ENCODE results near the gene SCLT1. TPM values are rescaled to one million over a fixed set of nuclear protein-coding genes. Genes with fewer than 3 reads are reported as not detected.

The SCLT1 gene
- total RNA-seq, 2 donors from 2014 or later = 11.0 to 13.6 TPM

DNA sequence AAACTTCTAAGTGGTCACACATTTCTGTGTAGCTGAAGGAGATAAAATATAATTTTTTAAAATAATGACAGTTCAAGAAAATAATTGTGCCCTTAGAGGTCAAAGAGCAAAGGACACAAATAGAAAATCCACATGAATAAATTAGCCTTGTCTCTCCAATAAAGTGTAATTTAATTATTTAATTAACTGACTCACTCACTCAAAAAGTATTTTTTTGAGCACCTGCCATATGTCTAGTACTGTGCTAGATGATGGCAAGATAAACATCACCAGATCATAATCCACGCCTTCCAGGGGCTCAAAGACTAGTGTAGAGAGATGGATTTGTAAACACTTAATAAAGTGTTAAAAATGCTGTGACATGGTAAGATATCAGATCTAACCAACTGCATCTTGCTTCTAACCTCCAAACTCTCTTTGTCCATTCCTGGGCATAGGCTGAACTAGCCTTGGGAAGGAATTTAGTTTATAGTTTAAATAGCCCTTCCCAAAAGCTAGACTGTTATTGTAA, 112.5 kb downstream of the SCLT1 start:
- ATAC-seq (no peak), DNase-seq (no peak)
- intact Hi-C loops (cut with DNase I, micrococcal nuclease) = no loop called here

DNA sequence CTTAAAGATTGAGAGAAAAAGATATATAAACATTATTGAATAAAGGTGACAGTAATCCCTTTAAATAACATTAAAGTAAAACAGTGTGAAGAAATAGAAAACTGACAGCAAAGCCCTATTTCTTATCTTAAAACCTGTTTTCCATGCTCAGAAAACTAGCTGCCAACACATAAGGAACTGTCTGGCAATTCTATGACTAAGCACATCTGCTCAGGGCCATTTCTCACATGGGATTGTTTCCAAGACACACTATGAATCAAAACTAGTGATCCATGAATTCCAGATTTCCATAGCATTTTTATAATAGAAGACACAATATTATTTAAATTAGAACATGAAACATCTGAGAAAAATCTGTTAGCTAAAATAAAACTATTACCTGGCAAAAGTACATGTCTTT, 113.4 kb downstream of the SCLT1 start:
- DNase-seq = no peak
- intact Hi-C loops (cut with DNase I, micrococcal nuclease) = no loop called here
- peak; percentile 60 for ATAC-seq

DNA sequence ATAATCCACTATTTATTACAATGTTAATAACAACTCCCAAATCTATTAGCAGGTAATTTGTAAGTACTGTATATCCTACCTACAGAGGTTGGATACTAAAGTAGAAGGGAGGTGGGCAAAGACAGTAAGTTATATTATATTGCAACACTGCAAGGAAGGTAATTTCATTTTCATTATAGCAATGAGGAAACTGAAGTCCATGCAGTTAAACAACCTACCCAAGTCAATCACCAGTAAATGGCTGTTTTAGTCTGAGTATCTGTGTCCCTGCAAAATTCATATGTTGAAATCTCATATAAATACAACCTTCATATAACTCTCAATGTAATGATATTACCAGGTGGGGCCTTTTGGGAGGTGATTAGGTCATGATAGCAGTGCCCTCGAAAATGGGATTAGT, 114.4 kb downstream of the SCLT1 start:
- intact Hi-C loops (cut with DNase I, micrococcal nuclease) = no loop called here
- ATAC-seq (peak; percentile 95), DNase-seq (no peak)

DNA sequence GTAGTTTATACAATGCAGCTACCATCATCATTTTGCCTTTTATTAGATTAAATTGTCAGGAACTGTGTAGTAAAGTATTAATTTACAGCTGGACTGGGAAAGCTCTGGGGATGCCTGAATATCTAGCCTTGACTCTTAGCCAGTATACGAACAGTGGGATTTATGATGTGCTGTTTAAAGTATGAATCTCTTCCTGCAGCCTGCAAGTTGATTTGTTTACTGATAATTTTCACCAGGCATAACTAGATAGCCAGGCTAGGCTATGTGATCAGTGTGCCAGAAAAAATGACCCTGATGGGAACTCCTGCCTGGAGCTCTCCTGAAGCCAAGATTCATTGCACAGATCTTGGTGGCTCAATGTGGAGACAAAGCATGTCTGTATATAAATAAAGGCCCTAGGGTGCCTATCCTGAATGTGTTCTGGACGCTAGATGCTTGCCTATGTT, 119.2 kb downstream of the SCLT1 start:
- DNase-seq (no peak), ATAC-seq (no peak)
- intact Hi-C loops (cut with DNase I, micrococcal nuclease) = no loop called here

DNA sequence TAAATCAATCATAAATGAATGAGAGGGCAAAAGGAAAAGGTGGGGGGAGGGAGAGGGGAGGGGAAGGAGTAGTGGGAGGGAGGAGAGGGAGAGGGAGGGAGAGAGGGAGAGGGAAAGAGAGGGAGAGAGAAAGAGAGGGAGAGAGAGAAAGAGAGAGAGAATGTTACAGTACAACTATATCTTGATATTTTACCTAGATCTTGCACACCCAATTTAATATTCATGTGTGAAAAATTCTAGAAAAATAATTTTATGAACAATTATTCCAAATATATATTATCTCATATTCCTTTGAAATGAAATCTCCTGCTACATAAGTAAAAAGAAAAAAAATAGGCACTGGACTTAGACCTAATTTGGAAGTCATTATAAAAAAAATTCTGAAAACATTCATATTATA, 120.0 kb downstream of the SCLT1 start:
- intact Hi-C loops (cut with DNase I, micrococcal nuclease) = no loop called here
- no peak for ATAC-seq
- DNase-seq = no peak

DNA sequence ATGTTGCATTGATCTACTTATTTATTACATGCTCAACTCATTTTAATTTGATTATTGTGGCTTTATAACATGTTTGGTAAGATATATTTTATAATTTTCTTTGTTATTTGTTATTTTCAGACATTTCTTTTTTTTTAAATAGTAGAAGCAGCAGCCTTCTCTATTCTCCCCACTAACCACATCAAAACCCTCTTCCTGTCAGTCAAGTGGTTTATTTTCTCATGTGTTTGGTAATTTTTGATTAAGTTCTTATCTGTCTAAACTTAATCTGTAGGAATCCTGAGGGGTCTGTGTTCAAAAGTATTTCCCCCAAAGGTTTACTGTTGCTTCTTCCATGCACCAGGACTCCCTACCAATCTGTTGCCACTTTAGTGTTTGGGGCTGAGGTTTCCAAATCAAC, 131.9 kb downstream of the SCLT1 start:
- ATAC-seq (no peak), DNase-seq (no peak)
- intact Hi-C loops (cut with DNase I, micrococcal nuclease) = no loop called here

DNA sequence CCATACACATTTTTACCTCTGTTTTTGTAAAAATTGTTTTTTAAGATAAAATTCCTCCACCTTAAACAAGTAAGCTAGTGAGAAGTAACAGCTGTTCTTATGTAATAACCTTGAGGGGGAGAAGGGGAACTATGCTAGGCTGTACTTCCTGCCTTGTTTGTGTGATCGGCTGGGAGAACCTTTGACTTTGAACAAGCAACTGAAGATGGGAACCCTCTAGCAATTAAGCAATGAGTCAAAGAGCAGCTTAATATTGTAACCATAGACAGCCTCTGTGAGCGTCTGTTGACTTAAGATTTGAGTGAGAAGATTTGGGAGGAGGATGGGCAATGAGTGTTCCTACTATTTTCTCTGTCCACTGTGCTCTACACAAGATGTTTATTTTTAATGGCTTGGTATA, 135.1 kb downstream of the SCLT1 start:
- DNase-seq (no peak), ATAC-seq (no peak)
- intact Hi-C loops (cut with DNase I, micrococcal nuclease) = no loop called here

DNA sequence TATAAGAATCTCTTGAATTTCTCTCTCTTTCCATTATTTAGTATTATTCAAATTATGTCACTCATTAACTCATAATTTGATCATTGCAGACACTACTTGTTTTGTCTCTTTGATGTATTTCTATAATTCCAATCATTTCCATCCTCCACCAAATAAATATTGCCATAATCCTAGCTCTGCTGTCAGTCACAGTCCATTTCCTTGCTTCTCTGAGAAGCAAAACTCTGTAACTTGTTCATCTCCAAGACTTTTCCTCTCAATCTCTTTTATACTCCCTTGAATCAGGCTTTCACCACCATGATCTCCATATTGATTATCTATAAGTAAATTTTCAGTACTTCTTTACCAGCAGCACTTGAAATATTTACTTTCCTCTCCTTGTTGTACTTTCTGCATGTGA, 135.9 kb downstream of the SCLT1 start:
- ATAC-seq (no peak), DNase-seq (no peak)
- intact Hi-C loops (cut with DNase I, micrococcal nuclease) = no loop called here

DNA sequence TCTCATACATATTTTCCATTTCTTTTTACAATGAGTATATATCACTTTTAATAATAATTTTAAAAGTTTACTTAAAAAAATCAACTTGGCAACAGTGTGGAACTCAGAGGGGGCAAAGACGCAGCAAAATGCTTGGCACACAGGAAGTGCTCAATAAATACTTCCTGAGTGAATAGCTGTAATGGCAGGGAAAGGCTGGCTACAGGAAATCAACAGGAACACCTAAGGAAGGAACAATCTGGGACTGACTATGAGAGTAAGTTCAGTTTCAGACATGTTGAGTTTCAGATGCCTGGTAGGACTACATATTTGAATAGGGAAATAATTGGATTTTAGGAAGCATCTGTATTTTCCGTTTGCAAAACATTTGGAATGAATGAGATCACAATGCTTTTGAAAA, 137.6 kb downstream of the SCLT1 start:
- DNase-seq (no peak), ATAC-seq (no peak)
- intact Hi-C loops (cut with DNase I, micrococcal nuclease) = no loop called here

DNA sequence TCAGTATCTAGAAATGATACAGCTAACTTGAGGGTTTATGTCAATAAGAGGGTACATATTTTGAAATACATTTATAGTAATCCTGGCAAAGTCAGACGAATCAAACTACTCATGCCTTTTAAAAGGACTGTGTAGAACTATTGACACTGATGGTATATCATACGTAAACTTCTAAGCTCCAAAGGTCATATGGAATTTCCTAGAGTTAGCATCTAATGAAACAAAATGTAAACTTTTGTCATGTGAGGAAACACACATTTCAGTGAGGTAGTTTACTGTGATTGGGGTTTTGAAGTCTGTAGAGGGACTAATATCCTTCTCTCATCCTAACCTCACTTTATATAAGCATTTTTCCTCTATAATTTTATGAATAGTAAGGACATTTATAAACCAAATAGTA, 138.4 kb downstream of the SCLT1 start:
- ATAC-seq (no peak), DNase-seq (no peak)
- intact Hi-C loops (cut with DNase I, micrococcal nuclease) = no loop called here

DNA sequence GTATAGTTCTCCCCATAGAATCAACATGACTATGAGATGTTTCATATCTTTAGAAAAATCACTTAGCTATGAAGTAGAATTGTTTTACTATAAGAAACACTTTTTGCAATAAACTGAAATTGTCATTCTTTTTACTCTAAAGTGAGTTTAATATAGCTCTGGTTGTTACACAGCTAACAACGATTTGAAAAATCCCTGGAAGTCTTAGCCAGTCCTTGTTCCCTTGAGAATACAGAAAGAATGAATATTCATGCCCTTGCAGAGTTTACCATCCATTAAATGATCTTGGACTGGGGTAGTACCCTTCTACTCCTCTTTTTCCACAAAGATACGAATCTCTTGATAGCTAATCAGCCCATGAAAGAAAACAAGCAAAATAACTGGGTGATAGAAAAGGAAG, 142.0 kb downstream of the SCLT1 start:
- no peak for ATAC-seq
- intact Hi-C loops (cut with DNase I, micrococcal nuclease) = no loop called here
- DNase-seq = no peak

DNA sequence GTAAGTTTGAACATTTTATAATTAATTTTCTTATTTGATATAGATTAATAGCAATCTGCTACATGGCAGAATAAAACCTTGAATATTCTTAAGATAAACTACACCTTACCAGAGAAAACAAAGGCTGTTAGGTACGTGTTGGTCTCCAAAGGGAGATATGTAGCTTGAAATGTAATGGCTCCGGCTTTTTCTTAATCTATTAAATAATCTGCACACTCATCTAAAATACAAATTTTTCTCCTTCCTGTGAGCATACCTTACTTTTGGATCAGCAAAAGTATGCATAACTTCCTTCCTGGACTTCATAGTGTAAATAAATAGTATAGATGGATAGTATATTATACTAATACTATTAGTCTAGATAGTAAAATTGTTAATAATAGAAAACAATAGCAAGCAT, 142.5 kb downstream of the SCLT1 start:
- DNase-seq (no peak), ATAC-seq (no peak)
- intact Hi-C loops (cut with DNase I, micrococcal nuclease) = no loop called here

DNA sequence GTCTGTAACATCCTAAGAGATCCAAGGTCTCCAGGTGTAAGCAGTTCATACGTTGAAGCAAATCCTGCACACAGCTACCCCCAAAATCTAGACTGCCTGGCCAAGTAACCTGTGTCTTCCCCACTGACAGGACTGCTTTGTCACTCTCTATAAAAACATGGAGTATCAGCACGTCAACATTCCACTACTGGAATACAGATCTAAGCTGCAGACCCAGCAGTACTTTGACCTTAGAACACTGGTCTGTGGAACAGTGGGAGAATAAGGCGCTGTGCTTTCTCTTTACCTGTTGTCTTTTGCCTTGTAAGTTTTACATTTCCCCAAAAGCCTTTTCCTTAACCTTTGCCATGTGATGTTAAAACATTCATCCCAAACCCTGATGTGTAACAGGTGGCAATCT, 146.4 kb downstream of the SCLT1 start:
- DNase-seq = no peak
- intact Hi-C loops (cut with DNase I, micrococcal nuclease) = no loop called here
- ATAC-seq = no peak

DNA sequence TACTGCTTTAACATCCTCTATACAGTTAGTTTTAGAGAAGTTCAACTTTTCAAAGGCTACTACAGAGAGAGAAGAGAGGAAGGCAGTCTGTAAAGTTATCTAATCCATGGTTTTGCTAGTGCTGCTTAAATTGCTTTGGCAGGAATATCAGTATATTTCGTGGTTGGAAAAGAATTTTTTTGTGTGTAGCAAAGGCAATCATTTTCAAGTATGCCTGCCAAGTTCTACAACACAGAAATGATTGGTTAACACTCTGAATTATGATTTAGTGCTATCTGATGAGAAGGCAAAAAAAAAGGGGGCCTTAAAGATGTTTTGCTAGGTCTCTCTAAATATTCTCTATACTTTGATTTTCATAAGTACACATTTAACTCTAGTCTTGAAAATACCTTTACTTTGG, 150.7 kb downstream of the SCLT1 start:
- no peak for ATAC-seq
- DNase-seq = no peak
- intact Hi-C loops (cut with DNase I, micrococcal nuclease) = no loop called here

DNA sequence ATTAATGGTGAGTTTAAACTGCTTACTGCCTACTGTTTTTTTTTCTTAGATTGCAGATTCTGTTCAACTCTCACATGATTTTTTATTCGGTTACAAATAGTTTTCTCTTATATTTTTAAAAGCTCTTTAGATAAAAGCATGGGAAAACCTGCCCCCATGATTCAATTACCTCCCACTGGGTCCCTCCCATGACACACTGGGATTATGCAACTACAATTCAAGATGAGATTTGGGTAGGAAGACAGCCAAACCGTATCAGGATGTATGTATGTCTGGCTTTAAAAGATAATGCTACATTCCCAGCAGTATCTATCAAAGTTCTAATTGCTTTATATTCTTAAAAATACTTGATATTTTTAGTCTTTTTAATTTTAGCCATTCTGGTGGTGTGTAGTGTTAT, 152.4 kb downstream of the SCLT1 start:
- ATAC-seq = no peak
- no peak for DNase-seq
- intact Hi-C loops (cut with DNase I, micrococcal nuclease) = no loop called here

DNA sequence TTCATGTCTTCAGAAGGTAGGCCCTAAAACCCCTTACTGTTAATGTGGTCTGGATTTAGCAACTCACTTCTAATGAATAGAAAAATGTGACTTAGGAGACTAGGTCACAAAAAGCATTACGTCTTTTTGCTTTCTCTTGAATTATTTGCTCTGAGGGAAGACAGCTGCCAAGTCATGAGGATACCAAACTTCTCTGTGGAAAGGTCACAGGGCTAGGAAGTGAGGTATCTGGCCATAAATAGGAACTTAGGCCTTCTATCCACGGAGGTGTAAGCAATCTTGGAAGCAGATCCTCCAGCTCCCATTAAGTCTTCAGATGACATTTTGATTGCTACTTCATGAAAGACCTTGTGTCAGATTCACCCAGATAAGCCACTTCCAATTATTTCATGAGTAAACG, 163.3 kb downstream of the SCLT1 start:
- DNase-seq (no peak), ATAC-seq (no peak)
- intact Hi-C loops (cut with DNase I, micrococcal nuclease) = no loop called here

DNA sequence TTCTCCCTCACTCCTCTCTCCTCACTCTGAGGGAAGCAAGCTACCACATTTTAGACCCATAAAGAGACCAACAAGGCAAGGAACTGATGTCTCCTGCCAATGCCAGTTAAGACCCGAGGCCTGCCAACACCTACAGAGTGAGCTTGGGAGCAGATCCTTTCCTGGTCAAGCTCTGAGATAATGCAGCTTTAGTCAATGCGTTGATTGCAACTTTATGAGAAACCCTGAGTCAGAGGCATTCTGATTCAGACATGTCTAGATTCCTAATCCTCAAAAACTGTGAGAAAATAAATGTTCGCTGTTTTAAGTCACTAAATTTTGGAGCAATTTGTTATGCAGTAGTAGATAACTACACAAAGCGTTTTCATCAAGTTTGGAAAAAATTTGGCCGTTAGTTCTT, 168.4 kb downstream of the SCLT1 start:
- ATAC-seq = no peak
- DNase-seq = no peak
- intact Hi-C loops (cut with DNase I, micrococcal nuclease) = no loop called here

DNA sequence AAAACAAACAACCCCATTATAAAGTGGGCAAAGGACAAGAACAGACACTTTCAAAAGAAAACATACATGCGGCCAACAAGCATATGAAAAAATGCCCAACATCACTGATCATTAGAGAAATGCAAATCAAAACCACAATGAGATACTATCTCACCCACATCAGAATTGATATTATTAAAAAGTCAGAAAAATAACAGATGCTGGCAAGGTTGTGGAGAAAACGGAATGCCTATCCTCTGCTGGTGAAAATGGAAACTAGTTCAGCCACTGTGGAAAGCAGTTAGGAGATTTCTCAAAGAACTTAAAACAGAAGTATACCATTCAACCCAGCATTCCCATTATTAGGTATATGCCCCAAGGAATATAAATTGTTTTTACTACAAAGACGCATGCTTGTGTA, 171.4 kb downstream of the SCLT1 start:
- DNase-seq (no peak), ATAC-seq (no peak)
- intact Hi-C loops (cut with DNase I, micrococcal nuclease) = no loop called here

DNA sequence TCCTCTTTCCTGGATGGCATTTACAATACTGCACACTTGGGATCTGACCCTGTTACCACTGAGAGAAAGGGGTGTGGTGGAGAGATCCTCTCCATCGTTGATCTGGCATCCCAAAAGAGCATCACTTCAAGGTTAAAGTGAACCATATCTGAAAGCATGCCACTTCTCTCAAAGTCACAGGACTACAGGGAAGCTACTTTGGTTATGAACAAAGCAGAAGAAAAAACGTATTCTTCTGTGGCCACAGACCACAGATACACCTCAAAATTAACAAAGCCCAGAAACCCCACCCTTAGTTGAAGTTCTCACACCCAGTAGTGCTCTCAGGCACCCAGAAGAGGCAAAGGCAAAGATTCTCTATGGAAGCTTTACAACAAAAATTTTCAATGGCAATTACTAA, 175.6 kb downstream of the SCLT1 start:
- ATAC-seq = no peak
- intact Hi-C loops (cut with DNase I, micrococcal nuclease) = no loop called here
- DNase-seq = no peak

DNA sequence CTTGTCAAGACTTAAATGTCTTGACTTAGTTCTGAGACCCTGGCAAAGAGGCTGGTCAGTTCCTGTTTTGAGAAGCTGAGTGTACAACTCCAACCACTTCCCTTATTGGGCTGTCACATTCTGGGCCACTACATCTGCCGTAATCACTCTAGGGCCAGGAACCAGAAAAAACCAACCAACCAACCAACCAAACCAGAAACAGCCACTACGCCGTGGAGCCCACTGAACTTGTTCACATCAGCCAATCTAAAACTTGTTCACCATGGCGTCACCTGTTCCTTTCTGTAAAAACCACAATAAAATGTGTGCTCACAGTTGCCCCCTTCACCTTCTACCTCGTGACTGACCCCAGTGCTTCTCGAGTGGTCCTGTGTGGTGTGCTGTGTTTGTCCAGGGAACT, 176.5 kb downstream of the SCLT1 start:
- intact Hi-C loops (cut with DNase I, micrococcal nuclease) = no loop called here
- peak; percentile 11 to 25 for DNase-seq
- ATAC-seq = peak; percentile 25

DNA sequence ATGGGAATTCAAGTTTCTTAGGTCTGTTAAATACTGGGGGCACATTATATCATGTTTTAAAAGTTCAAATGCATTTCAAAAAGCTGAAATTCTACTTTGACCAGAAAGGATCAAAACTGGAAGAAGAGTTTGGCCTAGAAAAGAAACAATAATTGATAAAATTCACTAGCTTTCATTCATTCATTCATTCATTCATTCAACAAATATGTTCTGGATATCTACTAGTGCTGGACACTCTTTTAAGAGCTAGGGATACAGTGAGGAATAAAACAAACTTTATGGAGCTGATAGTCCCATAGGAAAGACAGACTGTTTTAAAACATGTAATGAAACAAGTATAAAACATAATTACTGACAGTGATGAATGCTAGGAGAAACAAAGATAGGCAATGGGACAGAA, 177.8 kb downstream of the SCLT1 start:
- intact Hi-C loops (cut with DNase I, micrococcal nuclease) = no loop called here
- ATAC-seq (no peak), DNase-seq (no peak)

DNA sequence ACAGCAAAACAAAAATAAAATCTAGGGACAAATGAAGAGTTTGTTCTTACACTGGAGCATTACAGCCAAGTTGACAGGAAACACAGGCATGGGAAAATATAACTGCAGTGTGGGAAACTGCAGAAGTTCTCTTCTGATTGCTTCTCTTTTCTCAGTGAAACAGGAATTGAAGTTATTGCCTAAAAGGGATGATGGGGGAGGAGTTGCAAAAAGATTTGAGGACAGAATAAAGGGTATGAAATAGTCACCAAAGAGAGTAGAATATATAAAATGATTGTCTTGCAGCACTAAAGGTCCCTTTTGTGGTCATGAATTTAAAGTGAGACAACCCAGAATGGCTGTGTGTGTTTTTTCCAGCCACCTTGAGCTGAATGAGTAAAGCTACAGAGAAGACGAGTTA, 180.1 kb downstream of the SCLT1 start:
- intact Hi-C loops (cut with DNase I, micrococcal nuclease) = no loop called here
- DNase-seq (no peak), ATAC-seq (no peak)

All from left colon (tissue), 2 donors.